K562 (cell line): ENCODE measurements around the gene PPP1R37. TPM values are rescaled to one million over a fixed set of nuclear protein-coding genes. Genes with fewer than 3 reads are reported as not detected.
A peak's percentile ranks its signal among the peaks of the same experiment; 100 is the strongest.

Experiments used
- ATAC-seq: fragments of 200-7000 bp; cut with Tn5 transposase; 3 replicates; pipeline ENCODE4 v1.9.1; 2020; ENCODE audit warnings: moderate library complexity
- BruUV-seq: library from RNA; stranded (reverse); fragments of 400-500 nt; replicated peaks from 2 replicates; lab custom pipeline; 2021; lab: Mats Ljungman, UMichigan
- CTCF ChIA-PET: fragments of 300-600 bp; formaldehyde crosslinking; extraction: SDS; loops from one replicate; lab custom pipeline; 2021; ENCODE audit warnings: low intra/inter-chr PET ratio; lab: Yijun Ruan, JAX
- POLR2A ChIA-PET: fragments of 300-600, 350-650 bp; sonication (Branson Sonifier 250); formaldehyde crosslinking; extraction: SDS; loops from one replicate; lab custom pipeline; 2021; ENCODE audit warnings: antibody characterized with exemption, inconsistent platforms; lab: Yijun Ruan, JAX
- DNase-seq, 4 experiments: peaks; one replicate each; pipeline versions ENCODE4 v3.0.0 to v3.0.0-alpha.2; 2011 to 2018; ENCODE audit warnings: low spot score in 3 of 4, mixed read lengths in 3 of 4; ENCODE audit errors: extremely low read depth in 1 of 4
- FAIRE-seq: peaks from 2 replicates; lab custom pipeline; 2011; peaks lifted over from hg19 to GRCh38; lab: Jason Lieb, UNC
- H2AFZ ChIP-seq: 2 replicates; pipeline ENCODE4 v1.6.0; 2011; ENCODE audit warnings: low read depth, low read length, control low read depth, inconsistent platforms
- H3K27ac ChIP-seq: fragments of 200-600 bp; 3 replicates; pipeline ENCODE4 v1.8.0; 2011; ENCODE audit warnings: low read depth, mild to moderate bottlenecking, control low read depth, inconsistent platforms, low read length, moderate library complexity, mixed read lengths; ENCODE audit errors: extremely low read depth
- H3K27me3 ChIP-seq, 2 experiments: fragments of 300-600 bp in 1 of 2; 2 replicates in 1 of 2; 3 replicates in 1 of 2; pipeline versions ENCODE4 v1.6.0 to v1.8.0; 2011; ENCODE audit warnings: inconsistent platforms in 2 of 2, low read length in 2 of 2, mild to moderate bottlenecking in 1 of 2, mixed read lengths in 1 of 2, moderate library complexity in 1 of 2; ENCODE audit not compliant: control insufficient read depth in 2 of 2, insufficient read depth in 2 of 2
- H3K36me3 ChIP-seq: fragments of 300-600 bp; 3 replicates; pipeline ENCODE4 v1.8.0; 2011; ENCODE audit warnings: mild to moderate bottlenecking, low read length, inconsistent platforms; ENCODE audit not compliant: control insufficient read depth, insufficient read depth
- H3K4me1 ChIP-seq, 2 experiments: fragments of 200-600 bp in 1 of 2; replicated peaks in 1 of 2; 2 replicates in 1 of 2; 3 replicates in 1 of 2; pipeline versions ENCODE4 v1.5.1 to v1.8.0; 2011; ENCODE audit warnings: inconsistent platforms in 2 of 2, low read length in 2 of 2, mild to moderate bottlenecking in 1 of 2, mixed read lengths in 1 of 2, moderate library complexity in 1 of 2; ENCODE audit not compliant: control insufficient read depth in 2 of 2, insufficient read depth in 2 of 2
- H3K4me2 ChIP-seq: 2 replicates; pipeline ENCODE4 v1.6.1; 2011; ENCODE audit warnings: low read length, control low read depth, inconsistent platforms, mixed read lengths; ENCODE audit not compliant: insufficient read depth
- H3K4me3 ChIP-seq: fragments of 200-600 bp; sonication (generic), shearing (Covaris generic); 2 replicates; pipeline ENCODE4 v1.5.1; 2016; ENCODE audit warnings: control low read depth, inconsistent platforms
- H3K79me2 ChIP-seq: fragments of 200-600 bp; 3 replicates; pipeline ENCODE4 v1.8.0; 2011; ENCODE audit warnings: low read length, inconsistent platforms; ENCODE audit not compliant: control insufficient read depth, insufficient read depth
- H3K9ac ChIP-seq, 2 experiments: 2 replicates each; pipeline versions ENCODE4 v1.6.0 to v1.6.1; 2011; ENCODE audit warnings: low read depth in 2 of 2, low read length in 2 of 2, control low read depth in 1 of 2, inconsistent platforms in 1 of 2, mild to moderate bottlenecking in 1 of 2, mixed read lengths in 1 of 2; ENCODE audit not compliant: insufficient read depth in 1 of 2
- H3K9me1 ChIP-seq: one replicate; pipeline ENCODE4 v1.6.0; 2011; ENCODE audit warnings: inconsistent platforms, mild to moderate bottlenecking, low read length, moderate library complexity; ENCODE audit not compliant: control insufficient read depth, insufficient read depth
- H3K9me3 ChIP-seq: replicated peaks from 2 replicates; pipeline ENCODE4 v1.5.1; 2011; ENCODE audit warnings: low read depth, low read length, inconsistent platforms; ENCODE audit not compliant: control insufficient read depth, insufficient read depth
- H4K20me1 ChIP-seq: replicated peaks from 2 replicates; pipeline ENCODE4 v1.6.1; 2011; ENCODE audit warnings: low read length, inconsistent platforms, mixed read lengths; ENCODE audit not compliant: control insufficient read depth, insufficient read depth
- CBFA2T3 ChIP-seq: fragments of 450-650 bp; IDR thresholded peaks from 2 replicates; pipeline ENCODE4 v1.6.1; 2017
- CXXC5 ChIP-seq: fragments of 250-450 bp; sonication (Bioruptor Pico); IDR thresholded peaks from 2 replicates; pipeline ENCODE4 v1.8.0; 2022; ENCODE audit warnings: inconsistent platforms, mild to moderate bottlenecking, moderate library complexity
- DMBX1 ChIP-seq: fragments of 250-450 bp; sonication (Bioruptor Pico); IDR thresholded peaks from 2 replicates; pipeline ENCODE4 v1.8.0; 2022; ENCODE audit warnings: inconsistent platforms, mild to moderate bottlenecking, moderate library complexity, borderline replicate concordance
- MEIS2 ChIP-seq: fragments of 450-650 bp; IDR thresholded peaks from 2 replicates; pipeline ENCODE4 v1.6.1; 2014; ENCODE audit warnings: mild to moderate bottlenecking; ENCODE audit not compliant: partially characterized antibody
- PCBP1 ChIP-seq: fragments of 200-400 bp; formaldehyde crosslinking; IDR thresholded peaks from 2 replicates; pipeline ENCODE4 v1.6.1; 2018; ENCODE audit warnings: mild to moderate bottlenecking, low read depth, low read length; ENCODE audit not compliant: poor library complexity, severe bottlenecking
- TEAD1 ChIP-seq, 2 experiments: fragments of 450-650 bp in 1 of 2; sonication (generic) in 1 of 2; formaldehyde crosslinking; IDR thresholded peaks; 2 replicates each; pipeline versions ENCODE4 v1.4.0 to v1.8.0; 2020 to 2022; ENCODE audit warnings: mild to moderate bottlenecking in 2 of 2, missing genetic modification reagents in 1 of 2
- WGBS: fragments of 100-300 bp; shearing (Covaris generic); methylation state at CpG from one replicate; pipeline ENCODE4 v1.1.6; 2016; ENCODE audit warnings: low coverage, mixed read lengths; ENCODE audit not compliant: insufficient coverage; ENCODE audit errors: missing lambda C conversion rate; 5-methylcytosine and 5-hydroxymethylcytosine counted together
- in situ Hi-C: fragments of 300-500 bp; cut with MboI; formaldehyde crosslinking; loops from 4 replicates; pipeline ENCODE4 v1.15.0; 2018; ENCODE audit warnings: inconsistent platforms, mixed read lengths
- intact Hi-C: fragments of 100-400 bp; cut with micrococcal nuclease; formaldehyde crosslinking; loops from 2 replicates; pipeline ENCODE4 v1.14.2; 2022
- polyA plus RNA-seq, 8 experiments: library from polyadenylated mRNA; depleted of rRNA in 4 of 8; stranded (reverse) in 5 of 8; unstranded in 3 of 8; fragments of >200 nt; fragmentation: Nextera tagmentation in 2 of 8; fragmentation: Illumina TruSeq in 1 of 8; extraction: Ambion mirVana in 2 of 8; extraction: Trizol in 1 of 8; gene quantifications; 2 replicates each; pipeline versions ENCODE4 v1.2.1 to v1.2.3, GENCODE V29; 2011 to 2014; ENCODE audit warnings: inconsistent platforms in 1 of 8, missing spikeins in 1 of 8
- total RNA-seq, 7 experiments: library from RNA; depleted of rRNA in 6 of 7; stranded (reverse); fragments of >200 nt in 6 of 7; fragmentation: Illumina TruSeq in 2 of 7; extraction: Trizol in 2 of 7; gene quantifications; 2 replicates each; pipeline versions ENCODE4 v1.2.1 to v1.2.3, GENCODE V29; 2011 to 2021; ENCODE audit warnings: low replicate concordance in 1 of 7
- TF ChIP-seq, protein P1 (sequence below), 2 experiments: fragments of 450-650 bp; formaldehyde crosslinking in 1 of 2; IDR thresholded peaks; 2 replicates each; pipeline versions ENCODE4 v1.4.0 to v1.6.1; 2014 to 2020; ENCODE audit warnings: mild to moderate bottlenecking in 2 of 2, borderline replicate concordance in 1 of 2, low read depth in 1 of 2
- TF ChIP-seq, protein P2 (sequence below): sonication (generic); formaldehyde crosslinking; IDR thresholded peaks from 2 replicates; pipeline ENCODE4 v1.5.0; 2020; ENCODE audit warnings: missing genetic modification reagents
- TF ChIP-seq, protein P3 (sequence below): fragments of 200-800 bp; sonication (Bioruptor generic); IDR thresholded peaks from 2 replicates; pipeline ENCODE4 v1.6.1; 2017; ENCODE audit warnings: missing genetic modification characterization, missing compliant biosample characterization

The PPP1R37 gene
- total and polyA plus RNA-seq, 9 of the 15 experiments (the other 6 are each of a cell fraction or from before 2014, with no cell fraction given), result 0.04 to 20.3 (median 7.3) TPM

DNA sequence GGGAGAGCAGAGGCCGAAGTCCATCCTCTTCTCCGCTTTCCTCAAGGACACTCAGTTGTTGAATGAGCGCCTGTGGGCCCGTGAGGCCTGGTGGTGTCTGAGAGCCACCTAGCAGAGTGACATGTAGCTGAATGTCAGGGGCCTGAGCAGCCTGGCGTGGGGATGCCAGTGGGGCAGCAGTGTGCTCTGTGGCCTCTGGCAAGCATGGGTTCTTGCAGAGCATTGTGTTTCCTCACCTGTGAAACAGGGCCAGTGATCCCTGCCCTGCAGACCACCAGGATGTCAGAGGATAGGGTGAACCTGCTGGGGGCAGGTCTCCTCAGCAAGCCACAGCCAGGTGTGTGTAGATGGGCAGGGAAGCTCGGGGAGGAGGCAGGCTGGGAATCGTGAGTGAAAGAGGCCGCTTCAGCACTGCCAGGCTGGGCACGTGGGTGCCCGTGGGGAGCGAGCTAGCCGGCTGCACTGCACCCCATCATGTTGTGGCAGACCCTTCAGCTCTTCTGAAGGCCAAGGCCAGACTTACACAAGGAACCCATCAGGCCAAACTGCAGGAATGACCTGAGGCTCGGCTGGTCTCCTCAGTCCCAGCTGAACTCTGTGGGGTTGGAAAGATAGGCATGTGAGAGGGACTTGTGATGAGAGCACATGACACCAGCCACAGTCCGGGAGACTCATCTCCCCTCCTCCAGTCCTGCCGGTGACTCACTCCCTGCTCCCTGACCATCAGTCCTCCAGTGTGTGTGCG is 5.0 kb downstream of the PPP1R37 start:
- Histone ChIP-seq H3K27me3 (no peaks in the 10 kb centered on the region), H3K36me3 (peaks cover 73% of the 10 kb centered on the region; the same call in 2 of the 3 replicates), H3K4me2 (peak overlapping the region; percentile 52), H3K27ac (peak overlapping the region; percentile 55; the same call in 2 of the 3 replicates), H2AFZ (no peak overlapping the region), H3K9me1 (peaks cover 15% of the 10 kb centered on the region), H3K9ac (peak overlapping the region; percentile 7 to 59; a peak in 3 of 4 replicates), H3K4me3 (no peak overlapping the region), H3K9me3 (no peaks in the 10 kb centered on the region), H3K4me1 (peaks cover 48 to 72% of the 10 kb centered on the region in 2 experiments), H4K20me1 (peaks cover 67% of the 10 kb centered on the region), H3K79me2 (peaks cover 100% of the 10 kb centered on the region)
- CTCF ChIA-PET, result no interaction called here
- peak; percentile 97 for FAIRE-seq
- in situ Hi-C loops (no loop called here), intact Hi-C loops (no loop called here)
- POLR2A ChIA-PET, result interaction anchor here (0.6 to 1.8 kb wide), 6 partner anchors 10 to 24 kb away, joined by 3 to 5 read pairs (median 3); no protein-coding TSS in a partner anchor
- BruUV-seq, result no TSS peak
- peak; percentile 92 for ATAC-seq
- peak; percentile 68 to 90 (median 76) for DNase-seq
- WGBS, result 53% methylated on average over 16 of the region's 16 CpGs
- no peak for TF ChIP-seq PCBP1
- TF ChIP-seq, protein P1, sequence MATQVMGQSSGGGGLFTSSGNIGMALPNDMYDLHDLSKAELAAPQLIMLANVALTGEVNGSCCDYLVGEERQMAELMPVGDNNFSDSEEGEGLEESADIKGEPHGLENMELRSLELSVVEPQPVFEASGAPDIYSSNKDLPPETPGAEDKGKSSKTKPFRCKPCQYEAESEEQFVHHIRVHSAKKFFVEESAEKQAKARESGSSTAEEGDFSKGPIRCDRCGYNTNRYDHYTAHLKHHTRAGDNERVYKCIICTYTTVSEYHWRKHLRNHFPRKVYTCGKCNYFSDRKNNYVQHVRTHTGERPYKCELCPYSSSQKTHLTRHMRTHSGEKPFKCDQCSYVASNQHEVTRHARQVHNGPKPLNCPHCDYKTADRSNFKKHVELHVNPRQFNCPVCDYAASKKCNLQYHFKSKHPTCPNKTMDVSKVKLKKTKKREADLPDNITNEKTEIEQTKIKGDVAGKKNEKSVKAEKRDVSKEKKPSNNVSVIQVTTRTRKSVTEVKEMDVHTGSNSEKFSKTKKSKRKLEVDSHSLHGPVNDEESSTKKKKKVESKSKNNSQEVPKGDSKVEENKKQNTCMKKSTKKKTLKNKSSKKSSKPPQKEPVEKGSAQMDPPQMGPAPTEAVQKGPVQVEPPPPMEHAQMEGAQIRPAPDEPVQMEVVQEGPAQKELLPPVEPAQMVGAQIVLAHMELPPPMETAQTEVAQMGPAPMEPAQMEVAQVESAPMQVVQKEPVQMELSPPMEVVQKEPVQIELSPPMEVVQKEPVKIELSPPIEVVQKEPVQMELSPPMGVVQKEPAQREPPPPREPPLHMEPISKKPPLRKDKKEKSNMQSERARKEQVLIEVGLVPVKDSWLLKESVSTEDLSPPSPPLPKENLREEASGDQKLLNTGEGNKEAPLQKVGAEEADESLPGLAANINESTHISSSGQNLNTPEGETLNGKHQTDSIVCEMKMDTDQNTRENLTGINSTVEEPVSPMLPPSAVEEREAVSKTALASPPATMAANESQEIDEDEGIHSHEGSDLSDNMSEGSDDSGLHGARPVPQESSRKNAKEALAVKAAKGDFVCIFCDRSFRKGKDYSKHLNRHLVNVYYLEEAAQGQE (IDR thresholded peaks at IDR 0.05; ENCODE audit: borderline replicate concordance), result peak; percentile 37; the same call in 1 of the 2 replicates
- TF ChIP-seq, protein P1 (CRISPR knock-in tag; IDR thresholded peaks at IDR 0.05; ENCODE audit: low read depth), result no peak
- TF ChIP-seq, protein P2, sequence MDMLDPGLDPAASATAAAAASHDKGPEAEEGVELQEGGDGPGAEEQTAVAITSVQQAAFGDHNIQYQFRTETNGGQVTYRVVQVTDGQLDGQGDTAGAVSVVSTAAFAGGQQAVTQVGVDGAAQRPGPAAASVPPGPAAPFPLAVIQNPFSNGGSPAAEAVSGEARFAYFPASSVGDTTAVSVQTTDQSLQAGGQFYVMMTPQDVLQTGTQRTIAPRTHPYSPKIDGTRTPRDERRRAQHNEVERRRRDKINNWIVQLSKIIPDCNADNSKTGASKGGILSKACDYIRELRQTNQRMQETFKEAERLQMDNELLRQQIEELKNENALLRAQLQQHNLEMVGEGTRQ (CRISPR knock-in tag), result peak; percentile 65
- TF ChIP-seq MEIS2, result peak; percentile 42
- peak; percentile 31 for TF ChIP-seq CXXC5 (CRISPR knock-in tag)
- TF ChIP-seq, protein P3, sequence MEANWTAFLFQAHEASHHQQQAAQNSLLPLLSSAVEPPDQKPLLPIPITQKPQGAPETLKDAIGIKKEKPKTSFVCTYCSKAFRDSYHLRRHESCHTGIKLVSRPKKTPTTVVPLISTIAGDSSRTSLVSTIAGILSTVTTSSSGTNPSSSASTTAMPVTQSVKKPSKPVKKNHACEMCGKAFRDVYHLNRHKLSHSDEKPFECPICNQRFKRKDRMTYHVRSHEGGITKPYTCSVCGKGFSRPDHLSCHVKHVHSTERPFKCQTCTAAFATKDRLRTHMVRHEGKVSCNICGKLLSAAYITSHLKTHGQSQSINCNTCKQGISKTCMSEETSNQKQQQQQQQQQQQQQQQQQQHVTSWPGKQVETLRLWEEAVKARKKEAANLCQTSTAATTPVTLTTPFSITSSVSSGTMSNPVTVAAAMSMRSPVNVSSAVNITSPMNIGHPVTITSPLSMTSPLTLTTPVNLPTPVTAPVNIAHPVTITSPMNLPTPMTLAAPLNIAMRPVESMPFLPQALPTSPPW (CRISPR knock-in tag), result peak; percentile 48; the same call in 1 of the 2 replicates
- TF ChIP-seq DMBX1 (CRISPR knock-in tag), result peak; percentile 30; the same call in 1 of the 2 replicates
- 0 out of 4 replicates have a peak, but pooled peaks have one; percentile 26 to 62 for TF ChIP-seq TEAD1 (CRISPR knock-in tag; IDR thresholded peaks at IDR 0.05)
- peak; percentile 47 for TF ChIP-seq CBFA2T3
